NCI-H69 (cell line): Measurements from ENCODE around the gene REM2.

Experiments used
- DNase-seq: peaks from one replicate; lab custom pipeline; 2025; lab: John Stamatoyannopoulos, UW

REM2 gene

DNA sequence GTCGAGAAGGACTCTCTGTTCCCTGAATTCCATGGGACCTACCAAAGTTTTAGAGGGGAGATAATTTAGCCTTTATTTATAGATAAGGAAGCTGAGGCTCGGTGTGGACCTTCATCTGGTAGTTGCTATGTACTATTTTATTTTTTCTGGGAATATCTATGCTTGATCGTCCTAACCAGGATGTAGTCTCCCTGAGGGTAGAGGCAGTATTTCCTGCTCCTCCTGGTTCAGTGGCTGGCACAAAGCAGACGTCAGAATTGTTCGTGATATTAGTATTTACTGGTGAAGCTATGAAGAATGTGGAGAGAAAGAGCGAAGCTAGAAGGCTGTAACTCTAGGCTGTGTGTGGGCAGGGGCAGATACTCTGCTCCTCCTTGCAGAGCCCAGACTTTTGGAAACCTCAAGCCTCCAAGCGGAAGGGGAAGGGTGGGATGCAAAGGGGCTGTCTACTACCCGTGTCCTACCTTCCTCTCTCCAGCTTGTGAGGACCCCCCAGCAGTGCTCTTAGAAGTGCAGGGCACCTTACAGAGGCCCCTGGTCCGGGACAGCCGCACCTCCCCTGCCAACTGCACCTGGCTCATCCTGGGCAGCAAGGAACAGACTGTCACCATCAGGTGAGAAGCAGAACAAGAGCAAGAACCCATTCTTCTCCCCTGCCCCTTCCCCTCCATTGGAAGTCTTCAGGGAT is 10.0 kb upstream of the REM2 start:
- no peak for DNase-seq

DNA sequence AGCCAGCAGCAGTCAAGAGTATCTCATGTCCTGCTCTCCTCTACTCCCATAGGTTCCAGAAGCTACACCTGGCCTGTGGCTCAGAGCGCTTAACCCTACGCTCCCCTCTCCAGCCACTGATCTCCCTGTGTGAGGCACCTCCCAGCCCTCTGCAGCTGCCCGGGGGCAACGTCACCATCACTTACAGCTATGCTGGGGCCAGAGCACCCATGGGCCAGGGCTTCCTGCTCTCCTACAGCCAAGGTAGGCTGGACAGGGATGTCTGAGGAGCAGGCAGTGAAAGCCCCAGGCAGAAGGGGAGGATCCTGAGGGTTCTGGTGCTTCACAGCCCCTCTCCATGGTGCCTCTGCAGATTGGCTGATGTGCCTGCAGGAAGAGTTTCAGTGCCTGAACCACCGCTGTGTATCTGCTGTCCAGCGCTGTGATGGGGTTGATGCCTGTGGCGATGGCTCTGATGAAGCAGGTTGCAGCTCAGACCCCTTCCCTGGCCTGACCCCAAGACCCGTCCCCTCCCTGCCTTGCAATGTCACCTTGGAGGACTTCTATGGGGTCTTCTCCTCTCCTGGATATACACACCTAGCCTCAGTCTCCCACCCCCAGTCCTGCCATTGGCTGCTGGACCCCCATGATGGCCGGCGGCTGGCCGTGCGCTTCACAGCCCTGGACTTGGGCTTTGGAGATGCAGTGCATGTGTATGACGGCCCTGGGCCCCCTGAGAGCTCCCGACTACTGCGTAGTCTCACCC is 7.8 kb upstream of the REM2 start:
- no peak for DNase-seq

DNA sequence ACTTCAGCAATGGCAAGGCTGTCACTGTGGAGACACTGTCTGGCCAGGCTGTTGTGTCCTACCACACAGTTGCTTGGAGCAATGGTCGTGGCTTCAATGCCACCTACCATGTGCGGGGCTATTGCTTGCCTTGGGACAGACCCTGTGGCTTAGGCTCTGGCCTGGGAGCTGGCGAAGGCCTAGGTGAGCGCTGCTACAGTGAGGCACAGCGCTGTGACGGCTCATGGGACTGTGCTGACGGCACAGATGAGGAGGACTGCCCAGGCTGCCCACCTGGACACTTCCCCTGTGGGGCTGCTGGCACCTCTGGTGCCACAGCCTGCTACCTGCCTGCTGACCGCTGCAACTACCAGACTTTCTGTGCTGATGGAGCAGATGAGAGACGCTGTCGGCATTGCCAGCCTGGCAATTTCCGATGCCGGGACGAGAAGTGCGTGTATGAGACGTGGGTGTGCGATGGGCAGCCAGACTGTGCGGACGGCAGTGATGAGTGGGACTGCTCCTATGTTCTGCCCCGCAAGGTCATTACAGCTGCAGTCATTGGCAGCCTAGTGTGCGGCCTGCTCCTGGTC is 7.2 kb upstream of the REM2 start:
- no peak for DNase-seq

DNA sequence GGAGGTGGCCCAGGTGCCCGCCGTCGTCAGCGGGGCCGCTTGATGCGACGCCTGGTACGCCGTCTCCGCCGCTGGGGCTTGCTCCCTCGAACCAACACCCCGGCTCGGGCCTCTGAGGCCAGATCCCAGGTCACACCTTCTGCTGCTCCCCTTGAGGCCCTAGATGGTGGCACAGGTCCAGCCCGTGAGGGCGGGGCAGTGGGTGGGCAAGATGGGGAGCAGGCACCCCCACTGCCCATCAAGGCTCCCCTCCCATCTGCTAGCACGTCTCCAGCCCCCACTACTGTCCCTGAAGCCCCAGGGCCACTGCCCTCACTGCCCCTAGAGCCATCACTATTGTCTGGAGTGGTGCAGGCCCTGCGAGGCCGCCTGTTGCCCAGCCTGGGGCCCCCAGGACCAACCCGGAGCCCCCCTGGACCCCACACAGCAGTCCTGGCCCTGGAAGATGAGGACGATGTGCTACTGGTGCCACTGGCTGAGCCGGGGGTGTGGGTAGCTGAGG is 6.0 kb upstream of the REM2 start:
- DNase-seq = no peak

DNA sequence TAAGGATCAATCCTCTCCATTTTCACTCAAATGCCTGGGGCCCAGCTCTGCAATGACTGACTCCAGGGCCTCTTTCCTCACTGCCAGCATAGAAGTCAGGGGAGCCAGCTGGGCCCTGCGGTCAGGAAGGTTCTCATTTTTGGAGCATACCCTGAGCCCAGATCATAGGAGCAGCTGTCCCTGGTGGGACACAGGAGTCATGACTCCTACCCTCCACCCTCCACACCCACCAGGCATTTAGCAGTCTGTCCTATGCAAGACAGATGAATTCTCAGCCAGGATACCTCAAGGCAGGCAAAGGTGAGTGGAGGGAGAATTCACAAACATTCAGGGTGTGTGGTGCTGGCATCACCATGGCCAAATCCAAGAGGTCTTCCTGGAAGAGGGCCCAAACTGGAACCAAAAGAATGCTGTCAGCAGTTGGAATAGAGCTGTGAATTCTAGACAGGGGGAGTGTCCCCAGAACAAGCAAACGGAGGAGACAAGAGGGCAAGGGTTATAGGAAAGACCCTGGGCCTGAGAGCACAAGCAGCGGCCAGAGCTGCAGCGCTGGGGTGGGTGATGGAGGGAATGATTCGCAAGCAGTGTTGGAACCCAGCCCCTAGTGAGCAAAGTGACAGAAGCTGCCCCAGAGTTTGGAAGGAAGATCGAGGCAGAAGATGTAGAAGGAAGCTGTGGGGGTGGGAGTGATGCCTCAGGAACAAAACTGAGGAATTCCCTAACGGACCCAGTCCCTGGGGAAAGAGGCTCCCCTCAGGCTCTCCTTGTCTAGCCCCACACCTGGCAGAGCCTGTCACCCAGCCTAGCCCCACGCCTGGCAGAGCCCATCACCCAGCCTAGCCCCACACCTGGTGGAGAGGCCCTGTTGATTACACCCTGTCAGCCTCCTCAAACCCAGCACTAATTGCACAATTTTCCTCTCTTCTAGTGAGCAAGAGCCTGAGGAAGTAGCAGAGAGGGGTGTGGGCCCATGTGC is 4.5 kb upstream of the REM2 start:
- no peak for DNase-seq

DNA sequence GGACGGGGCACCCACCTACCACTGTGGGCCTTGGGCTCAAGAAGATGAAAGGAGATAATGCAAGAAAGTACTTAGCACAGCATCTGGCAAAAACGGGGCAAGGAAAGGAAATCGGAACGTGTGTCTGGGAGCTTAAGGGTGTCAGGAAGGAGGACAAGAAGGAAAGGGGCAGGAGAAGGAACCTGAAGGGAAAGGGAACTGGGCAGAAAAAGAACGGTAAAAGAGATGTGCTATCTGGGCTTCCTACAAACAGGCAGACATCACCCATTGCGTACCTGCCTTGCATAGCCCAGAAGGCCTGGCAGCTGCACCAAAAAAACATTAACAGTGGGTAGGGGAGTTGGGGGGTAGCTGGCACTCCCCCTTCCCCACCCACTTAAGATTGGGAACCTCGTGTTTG is 958 bp upstream of the REM2 start:
- no peak for DNase-seq

DNA sequence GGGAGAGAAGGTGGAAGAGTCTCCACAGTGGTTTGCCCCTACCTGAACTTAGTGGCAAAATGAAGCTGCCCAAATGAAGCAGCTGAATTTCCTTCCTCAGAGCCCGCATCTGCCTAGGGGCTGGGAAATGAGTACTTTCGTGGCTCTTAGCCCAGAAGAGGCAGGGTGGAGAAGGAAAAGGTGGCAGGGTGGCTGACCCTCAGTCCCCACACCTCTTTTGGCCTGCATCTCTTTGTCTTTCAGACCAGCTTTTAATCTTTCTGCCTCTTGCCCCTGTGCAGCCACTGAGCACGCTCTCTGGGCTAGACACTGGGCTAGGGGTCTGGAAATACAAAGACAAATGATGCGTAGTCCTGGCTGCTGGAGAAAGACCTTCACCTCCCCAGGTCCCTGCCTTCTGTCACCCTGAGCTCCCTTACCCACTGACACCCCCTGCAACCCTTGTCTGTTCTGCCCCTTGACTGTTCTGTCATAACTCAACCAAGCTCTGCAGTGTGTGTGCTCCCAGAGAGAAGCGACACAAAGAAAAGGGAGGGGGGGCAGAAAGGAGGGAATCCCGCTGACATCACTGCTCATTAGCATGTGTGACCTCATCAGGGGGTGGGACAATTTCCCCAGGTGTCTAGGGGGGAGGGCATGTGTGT is 371 bp upstream of the REM2 start:
- DNase-seq = peak; percentile 93

DNA sequence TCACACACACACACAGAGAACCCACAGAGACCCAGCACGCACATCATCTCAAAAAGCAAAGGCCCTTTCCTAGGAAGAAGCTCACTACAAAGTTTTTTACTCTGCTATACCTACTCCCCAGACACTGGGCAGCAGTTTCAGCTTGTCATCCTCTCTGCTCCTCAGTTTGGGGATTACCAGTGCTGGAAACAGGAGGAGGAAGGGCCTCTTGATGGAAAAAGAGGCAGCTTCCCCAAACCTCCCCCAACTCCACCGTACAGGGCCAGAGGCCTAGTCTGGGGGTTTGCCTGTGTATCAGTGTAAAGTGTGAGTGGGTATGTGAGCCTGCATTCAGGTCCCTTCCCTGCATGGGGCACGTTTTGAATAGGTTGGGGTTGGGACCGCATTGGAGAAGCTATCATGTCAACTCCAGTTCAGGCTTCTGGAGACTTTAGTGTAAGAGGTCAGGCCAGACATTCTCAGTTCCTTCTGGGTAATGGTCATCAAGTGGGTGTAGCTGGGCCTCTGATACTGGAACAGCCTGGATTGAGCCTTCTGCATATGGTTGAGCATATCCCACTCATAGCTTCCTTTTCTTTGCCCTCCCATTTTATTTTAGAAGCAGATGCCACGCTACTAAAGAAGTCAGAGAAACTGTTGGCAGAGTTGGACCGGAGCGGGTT is 1.2 kb downstream of the REM2 start:
- DNase-seq = no peak

DNA sequence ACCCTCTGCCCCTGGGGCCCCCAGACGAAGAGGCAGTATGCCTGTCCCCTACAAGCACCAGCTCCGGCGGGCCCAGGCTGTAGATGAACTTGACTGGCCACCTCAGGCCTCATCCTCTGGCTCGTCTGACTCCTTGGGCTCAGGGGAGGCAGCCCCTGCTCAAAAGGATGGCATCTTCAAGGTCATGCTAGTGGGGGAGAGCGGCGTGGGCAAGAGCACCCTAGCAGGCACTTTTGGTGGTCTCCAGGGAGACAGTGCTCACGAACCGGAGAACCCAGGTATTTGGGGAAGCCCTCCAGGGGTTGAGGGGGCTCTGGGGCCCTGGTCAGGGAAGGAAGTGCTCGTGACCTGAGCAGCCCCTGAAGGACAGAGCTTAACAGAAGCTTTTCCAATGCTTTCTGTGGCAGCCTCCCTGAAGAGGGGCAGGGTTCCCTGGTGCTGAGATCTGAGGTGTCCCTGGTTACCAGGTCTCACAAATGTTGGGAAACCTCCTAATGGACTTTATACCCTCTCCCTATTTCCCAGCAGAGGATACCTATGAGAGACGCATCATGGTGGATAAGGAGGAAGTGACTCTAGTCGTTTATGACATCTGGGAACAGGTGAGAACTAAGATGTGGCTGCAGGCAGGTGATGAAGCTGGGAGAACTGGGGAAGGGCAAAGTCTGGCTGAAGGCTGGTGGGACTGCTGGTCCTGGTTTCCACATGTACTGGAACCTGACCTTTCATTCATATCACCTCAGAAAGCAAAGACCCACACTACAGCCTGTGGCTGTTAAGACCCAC is 1.9 kb downstream of the REM2 start:
- DNase-seq = no peak

DNA sequence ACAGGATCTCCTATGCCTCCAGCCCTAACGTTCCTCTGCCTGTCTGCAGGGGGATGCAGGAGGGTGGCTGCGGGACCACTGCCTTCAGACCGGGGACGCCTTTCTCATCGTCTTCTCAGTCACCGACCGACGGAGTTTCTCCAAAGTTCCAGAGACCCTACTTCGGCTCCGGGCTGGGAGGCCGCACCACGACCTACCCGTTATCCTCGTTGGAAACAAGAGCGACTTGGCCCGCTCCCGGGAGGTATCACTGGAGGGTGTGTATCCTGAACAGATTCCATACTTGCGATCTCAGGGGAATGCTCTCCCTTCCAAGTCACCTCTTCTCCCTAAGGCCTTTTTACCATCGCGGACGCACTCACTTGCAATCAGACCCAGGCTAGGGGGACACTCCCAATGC is 3.0 kb downstream of the REM2 start:
- no peak for DNase-seq

DNA sequence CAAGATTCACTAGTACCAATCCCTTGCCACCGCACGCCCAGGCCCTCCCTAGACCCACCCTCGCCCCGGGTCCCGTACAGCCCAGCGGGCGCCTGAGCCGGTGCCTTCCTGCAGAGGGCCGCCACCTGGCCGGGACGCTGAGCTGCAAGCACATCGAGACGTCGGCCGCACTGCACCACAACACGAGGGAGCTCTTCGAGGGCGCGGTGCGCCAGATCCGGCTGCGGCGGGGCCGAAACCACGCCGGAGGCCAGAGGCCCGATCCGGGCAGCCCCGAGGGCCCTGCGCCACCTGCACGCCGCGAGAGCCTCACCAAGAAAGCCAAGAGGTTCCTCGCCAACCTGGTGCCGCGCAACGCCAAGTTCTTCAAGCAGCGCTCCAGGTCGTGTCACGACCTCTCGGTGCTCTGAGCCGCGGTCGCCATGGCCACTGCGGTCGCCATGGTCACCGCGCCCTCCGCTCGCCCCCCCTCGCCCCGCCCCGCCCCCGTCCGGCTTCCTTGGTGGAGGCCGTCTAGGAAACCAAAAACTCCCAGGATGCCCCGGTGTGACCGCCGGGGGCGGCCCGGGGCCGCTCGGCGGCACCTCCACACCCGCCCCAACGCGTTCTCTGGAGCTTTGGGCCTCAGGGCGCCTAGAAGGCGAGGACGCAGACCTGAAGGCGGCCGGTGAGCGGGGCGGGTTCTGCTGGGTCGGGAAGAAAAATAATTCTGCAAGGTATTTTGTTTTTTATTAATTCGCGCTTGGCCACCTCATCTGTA is 3.7 kb downstream of the REM2 start:
- peak; percentile 96 for DNase-seq

DNA sequence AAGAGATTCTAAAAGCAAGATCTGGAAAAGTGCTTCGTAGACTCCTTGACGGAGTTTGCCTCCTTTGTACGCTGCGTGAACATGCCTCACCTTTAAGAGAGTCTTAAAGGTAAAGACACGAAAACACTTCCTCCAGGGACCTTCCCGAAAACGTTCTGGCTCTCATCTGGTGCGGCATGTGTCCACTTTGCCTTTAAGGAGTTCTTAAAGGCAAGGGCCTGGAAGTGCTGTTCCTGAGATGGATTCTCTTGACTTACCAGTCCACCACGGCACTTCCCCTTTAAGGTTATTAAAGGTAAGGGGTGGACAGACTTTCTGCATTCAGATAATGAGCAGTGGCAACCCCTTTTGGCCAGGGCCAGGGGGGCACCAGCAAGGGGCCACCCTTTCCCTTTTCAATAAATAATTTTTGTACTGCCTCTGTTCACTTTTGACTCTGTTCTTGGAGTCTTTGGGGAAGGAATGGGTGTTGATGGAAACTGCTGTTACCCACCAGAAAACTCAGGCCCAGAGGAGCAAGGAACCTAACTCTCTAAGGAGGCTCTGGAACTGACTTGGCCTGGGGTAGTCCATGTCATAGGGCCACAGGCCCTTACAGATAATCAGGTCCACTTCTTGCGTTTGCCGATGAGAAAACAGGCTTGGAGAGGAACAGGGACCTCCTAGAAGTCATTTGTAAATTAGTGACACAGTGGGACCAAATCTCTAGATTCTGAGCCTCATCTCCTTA is 4.4 kb downstream of the REM2 start:
- peak; percentile 96 for DNase-seq

DNA sequence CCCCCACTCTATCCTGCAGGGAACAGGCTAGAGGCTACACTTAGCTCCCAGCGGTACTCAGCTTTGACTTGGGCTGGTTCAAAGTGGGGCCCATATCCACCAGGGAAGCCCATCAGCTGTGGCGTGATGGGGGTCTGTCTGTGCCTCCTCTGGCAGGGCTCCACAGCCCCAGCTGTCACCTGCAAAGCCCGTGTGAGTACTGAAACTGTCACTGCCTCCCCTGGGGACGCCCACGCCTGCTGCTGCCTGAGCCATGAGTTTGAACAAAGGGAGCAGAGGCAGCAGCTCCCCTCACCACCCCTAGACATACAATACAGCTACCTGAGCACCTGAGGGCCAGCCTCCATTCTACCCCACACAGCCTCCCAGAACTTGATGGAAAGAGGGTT is 5.0 kb downstream of the REM2 start:
- DNase-seq = peak; percentile 26

DNA sequence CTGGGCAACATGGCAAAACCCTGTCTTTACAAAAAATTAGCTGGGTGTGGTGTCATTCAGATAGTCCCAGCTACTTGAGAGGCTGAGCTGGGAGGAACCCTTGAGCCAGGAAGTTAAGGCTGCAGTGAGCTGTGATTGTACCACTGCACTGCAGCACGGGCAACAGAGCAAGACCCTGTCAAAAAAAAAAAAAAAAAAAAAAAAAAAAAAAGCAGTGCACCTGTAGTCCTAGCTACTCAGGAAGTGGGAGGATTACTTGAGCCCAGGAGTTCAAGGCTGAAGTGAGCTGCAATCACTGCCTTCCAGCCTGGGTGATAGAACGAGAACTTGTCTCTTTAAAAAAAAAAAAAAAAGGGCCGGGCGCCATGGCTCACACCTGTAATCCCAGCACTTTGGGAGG is 5.6 kb downstream of the REM2 start:
- DNase-seq = no peak

DNA sequence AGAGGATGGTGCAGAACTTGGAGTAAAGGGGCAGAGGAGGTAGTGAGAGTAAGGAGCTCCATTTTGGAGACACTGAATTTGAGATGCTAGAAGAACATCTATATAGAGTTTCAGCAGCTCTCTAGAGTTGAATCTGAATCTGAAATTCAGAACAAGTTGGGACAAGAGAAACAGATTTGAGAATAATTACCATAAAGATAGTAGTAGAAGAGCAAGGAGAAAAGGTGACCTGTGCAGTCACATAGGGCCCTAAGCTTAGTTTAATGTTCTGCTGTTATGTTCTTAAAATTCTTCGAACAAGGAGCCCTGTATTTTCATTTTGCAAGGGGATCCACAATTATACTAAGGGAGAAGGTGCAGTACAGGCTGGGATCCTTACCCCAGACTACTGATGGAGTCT is 7.4 kb downstream of the REM2 start:
- no peak for DNase-seq

DNA sequence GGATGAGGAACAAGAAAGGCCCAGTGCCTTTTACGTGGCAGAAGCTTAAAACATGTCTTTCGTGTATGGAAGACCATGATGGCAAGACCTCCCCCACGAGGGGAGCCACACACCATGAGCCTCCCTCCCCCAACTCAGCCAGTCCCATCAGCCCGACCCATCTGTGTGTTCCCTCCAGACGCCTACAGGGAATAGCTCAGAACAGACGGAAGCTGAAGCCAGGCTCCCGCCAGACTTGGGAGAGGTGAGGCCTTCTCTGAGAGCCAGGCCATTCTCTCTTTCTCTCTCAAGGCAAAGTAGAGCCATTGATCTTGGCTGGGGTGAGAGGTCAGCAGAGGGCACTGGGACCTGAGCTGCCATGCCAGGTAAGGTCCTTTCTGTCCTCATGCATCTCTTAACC is 9.5 kb downstream of the REM2 start:
- no peak for DNase-seq

DNA sequence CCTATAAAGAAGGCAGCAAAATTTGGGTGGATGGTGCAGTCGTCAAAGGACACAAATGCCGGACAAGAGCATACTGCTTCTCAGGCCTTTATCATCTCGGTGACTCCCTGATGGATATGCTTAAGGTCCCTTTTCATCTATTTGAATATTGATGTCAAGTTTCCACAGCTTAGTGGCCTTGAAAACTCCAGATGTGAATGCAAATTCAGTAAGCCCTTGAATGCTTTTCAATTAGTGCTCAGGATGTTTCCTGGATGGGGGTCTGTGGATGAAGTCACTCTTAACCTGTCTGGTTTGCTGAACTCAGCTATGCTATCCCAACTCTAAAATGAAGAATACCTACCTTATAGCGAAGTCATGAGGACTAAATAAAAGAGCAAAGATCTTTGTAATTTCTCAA is 10.7 kb downstream of the REM2 start:
- DNase-seq = no peak

DNA sequence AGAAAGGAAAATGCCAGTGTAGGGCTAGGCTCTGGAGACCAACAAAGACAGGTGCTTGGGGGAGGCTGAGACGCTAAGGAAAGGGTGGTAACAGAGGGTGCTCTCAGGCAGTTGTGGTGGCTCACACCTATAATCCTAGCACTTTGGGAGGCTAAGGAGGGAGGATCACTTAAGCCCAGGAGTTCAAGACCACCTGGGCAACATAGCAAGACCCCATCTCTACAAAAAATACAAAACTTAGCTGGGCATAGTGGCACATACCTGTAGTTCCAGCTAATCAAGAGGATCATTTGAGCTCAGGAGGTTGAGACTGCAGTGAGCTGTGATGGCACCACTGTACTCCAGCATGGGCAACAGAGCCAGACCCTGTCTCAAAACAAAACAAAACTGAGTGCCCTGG is 12.4 kb downstream of the REM2 start:
- DNase-seq = no peak

DNA sequence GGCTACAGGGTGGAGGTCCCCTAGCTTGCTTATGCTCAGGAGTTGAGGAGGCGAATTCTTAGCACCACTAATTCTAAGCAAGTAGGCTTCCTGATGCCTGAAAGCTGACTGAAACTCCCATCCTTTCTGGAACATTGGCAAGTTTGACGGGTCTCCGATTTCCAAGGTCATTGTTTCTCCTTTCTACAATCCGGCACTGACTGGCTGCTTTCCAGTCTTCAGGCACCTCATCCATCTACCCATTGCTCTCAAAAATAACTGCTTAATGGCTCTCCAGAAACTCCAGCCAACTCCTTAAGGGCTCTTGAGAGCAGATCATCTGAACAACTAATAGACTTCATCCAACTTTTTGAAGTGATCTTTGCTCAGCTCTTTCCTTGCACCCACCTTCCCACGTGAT is 13.3 kb downstream of the REM2 start:
- DNase-seq = no peak
